Activated naive CD8-positive, alpha-beta T cell treated with anti-CD3 and anti-CD28 coated beads for 36 hours (primary cell): ENCODE results near the gene FABP2. TPM values are rescaled to one million over a fixed set of nuclear protein-coding genes. Genes with fewer than 3 reads are reported as not detected.
A peak's percentile ranks its signal among the peaks of the same experiment; 100 is the strongest.
"Not testable (repeated sequence)": the region's sequence is repeated elsewhere in the genome, so short reads cannot be mapped to it uniquely, and the experiment has no call there.

Experiments used
- DNase-seq: peaks from one replicate; pipeline ENCODE4 v3.0.0; 2021
- H3K27ac Mint-ChIP-seq: one replicate; pipeline ENCODE4 v1.8.0; 2022; ENCODE audit warnings: mild to moderate bottlenecking, moderate library complexity, mixed read lengths
- H3K27me3 Mint-ChIP-seq: one replicate; pipeline ENCODE4 v1.8.0; 2022; ENCODE audit warnings: mild to moderate bottlenecking, mixed read lengths
- H3K36me3 Mint-ChIP-seq: one replicate; pipeline ENCODE4 v1.8.0; 2021; ENCODE audit warnings: mild to moderate bottlenecking, mixed read lengths
- H3K4me1 Mint-ChIP-seq: one replicate; pipeline ENCODE4 v1.8.0; 2021; ENCODE audit warnings: mixed read lengths
- H3K4me3 Mint-ChIP-seq: one replicate; pipeline ENCODE4 v1.8.0; 2022; ENCODE audit warnings: mild to moderate bottlenecking, moderate library complexity, mixed read lengths
- H3K9me3 Mint-ChIP-seq: one replicate; pipeline ENCODE4 v1.8.0; 2022; ENCODE audit warnings: mixed read lengths
- total RNA-seq, 2 experiments: library from RNA; stranded (reverse); gene quantifications; one replicate each; pipeline ENCODE4 v1.2.3, GENCODE V29; 2021

The FABP2 gene
- total RNA-seq, 2 experiments from 2014 or later: not detected

- peak overlapping the region; percentile 98 for H3K27ac Mint-ChIP-seq
- peaks cover 3% of the 10 kb centered on the region for H3K9me3 Mint-ChIP-seq
- H3K27me3 Mint-ChIP-seq: no peaks in the 10 kb centered on the region
- peaks cover 44% of the 10 kb centered on the region for H3K36me3 Mint-ChIP-seq
- H3K4me3 Mint-ChIP-seq: peak overlapping the region; percentile 99
- DNase-seq: no peak
- peaks cover 27% of the 10 kb centered on the region for H3K4me1 Mint-ChIP-seq
These were observed 22.7 kb downstream of the FABP2 start for GRCh38 chr4:119299260-119299671.

DNA sequence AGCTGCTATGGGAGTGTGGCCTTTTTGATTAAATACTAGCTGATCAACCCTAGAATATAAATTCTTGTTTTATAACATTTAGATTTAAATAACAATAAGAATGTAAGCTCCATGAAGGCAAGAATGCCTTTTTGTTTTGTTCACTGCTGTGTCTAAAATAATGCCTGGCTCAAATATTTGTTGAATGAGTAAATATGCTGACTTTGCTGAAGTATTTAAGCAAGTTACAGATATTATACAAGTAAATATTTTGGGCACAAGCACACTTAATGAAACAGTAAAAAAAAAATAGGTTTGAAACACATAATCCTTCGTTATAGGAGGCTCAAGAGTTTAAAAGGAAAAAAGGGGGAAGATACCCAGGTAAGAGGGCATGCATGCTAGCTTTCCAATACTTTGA lies 24.1 kb downstream of the FABP2 start:
- Mint-ChIP-seq H3K4me3 (peak overlapping the region; percentile 99), H3K9me3 (peaks cover 3% of the 10 kb centered on the region), H3K36me3 (peaks cover 42% of the 10 kb centered on the region), H3K27ac (no peak overlapping the region), H3K27me3 (no peaks in the 10 kb centered on the region), H3K4me1 (peaks cover 27% of the 10 kb centered on the region)
- no peak for DNase-seq

GRCh38 chr4:119296356-119296755 lies 25.6 kb downstream of the FABP2 start:
- Mint-ChIP-seq H3K4me1 (peaks cover 19% of the 10 kb centered on the region), H3K4me3 (no peak overlapping the region), H3K36me3 (peaks cover 42% of the 10 kb centered on the region), H3K9me3 (peaks cover 3% of the 10 kb centered on the region), H3K27ac (no peak overlapping the region), H3K27me3 (no peaks in the 10 kb centered on the region)
- no peak for DNase-seq

DNA sequence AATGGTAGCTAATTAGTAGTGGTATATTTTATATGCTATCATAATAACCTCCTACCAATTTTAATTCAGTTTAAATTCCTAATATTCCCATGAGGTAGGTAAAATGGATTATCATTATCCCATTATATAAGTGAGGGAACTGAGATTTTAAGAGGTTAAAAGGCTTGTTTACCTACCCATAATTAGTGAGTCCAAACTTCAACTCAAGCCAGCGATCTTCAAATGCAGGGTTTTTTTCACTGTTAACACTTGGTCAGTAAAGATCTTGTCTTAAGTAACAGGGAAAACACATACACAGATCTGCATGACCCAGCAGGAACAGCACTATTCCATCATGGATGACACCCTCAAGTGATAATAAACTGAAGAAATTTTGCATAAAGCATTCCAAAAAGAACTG lies 31.3 kb downstream of the FABP2 start:
- Mint-ChIP-seq H3K4me3 (no peak overlapping the region), H3K36me3 (peaks cover 2% of the 10 kb centered on the region), H3K27ac (no peak overlapping the region), H3K27me3 (no peaks in the 10 kb centered on the region), H3K9me3 (no peaks in the 10 kb centered on the region), H3K4me1 (peaks cover 1% of the 10 kb centered on the region)
- DNase-seq: no peak

GRCh38 chr4:119289313-119289712 lies 32.6 kb downstream of the FABP2 start:
- Mint-ChIP-seq H3K27me3 (no peaks in the 10 kb centered on the region), H3K4me3 (no peak overlapping the region), H3K36me3 (peaks cover 2% of the 10 kb centered on the region), H3K27ac (no peak overlapping the region), H3K4me1 (peaks cover 4% of the 10 kb centered on the region), H3K9me3 (no peaks in the 10 kb centered on the region)
- no peak for DNase-seq

- H3K27me3 Mint-ChIP-seq: no peaks in the 10 kb centered on the region
- DNase-seq: no peak
- H3K36me3 Mint-ChIP-seq: no peaks in the 10 kb centered on the region
- no peak overlapping the region for H3K27ac Mint-ChIP-seq
- H3K4me3 Mint-ChIP-seq: no peak overlapping the region
- peaks cover 9% of the 10 kb centered on the region for H3K4me1 Mint-ChIP-seq
- no peaks in the 10 kb centered on the region for H3K9me3 Mint-ChIP-seq
These were observed 35.4 kb downstream of the FABP2 start for GRCh38 chr4:119286377-119287002.

DNA sequence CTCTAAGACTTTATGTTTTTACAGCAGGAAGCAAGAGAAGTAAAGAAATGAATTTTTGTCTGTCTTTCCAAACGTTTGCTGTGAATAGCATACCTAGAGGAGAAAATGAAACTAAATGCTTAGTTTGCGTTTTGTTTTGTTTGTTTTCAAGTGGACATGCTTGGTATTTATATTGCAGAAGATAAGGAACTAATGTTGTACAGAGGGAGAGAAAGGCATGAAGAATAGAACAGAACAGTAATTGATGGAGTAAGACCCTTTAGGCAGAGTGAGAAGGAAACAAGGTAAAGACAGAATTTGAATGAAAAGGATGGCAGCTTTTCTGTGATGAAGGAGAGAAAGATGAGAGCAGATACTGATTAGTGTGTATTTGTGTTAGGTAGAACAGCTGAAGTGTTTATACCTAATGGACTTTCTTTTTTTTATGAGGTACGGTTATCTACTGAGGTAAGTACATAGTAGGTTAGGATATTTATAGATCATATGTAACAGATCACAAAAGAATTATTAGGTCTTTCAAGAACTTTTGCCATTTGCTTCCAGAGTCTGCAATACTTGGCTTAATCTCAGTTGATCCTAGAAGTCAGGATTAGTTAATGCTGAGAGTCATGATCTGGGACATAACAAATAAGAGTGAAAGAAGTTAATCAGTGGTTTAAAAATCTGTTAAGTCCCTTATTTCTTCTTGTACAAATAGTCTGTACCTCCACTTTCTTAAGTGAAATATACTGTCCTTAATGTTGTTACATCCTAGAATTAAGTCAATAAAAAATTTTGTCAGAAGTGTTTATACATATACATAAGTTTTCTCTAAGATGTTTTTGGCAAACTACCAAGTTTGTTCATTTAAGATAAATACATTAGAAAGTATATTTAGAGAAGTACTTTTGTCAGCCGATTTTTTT lies 36.8 kb downstream of the FABP2 start:
- Mint-ChIP-seq H3K9me3 (no peaks in the 10 kb centered on the region), H3K4me1 (peaks cover 9% of the 10 kb centered on the region), H3K27me3 (no peaks in the 10 kb centered on the region), H3K4me3 (peak overlapping the region; percentile 53), H3K36me3 (peaks cover 2% of the 10 kb centered on the region), H3K27ac (peak overlapping the region; percentile 0)
- no peak for DNase-seq

- H3K4me1 Mint-ChIP-seq: peaks cover 9% of the 10 kb centered on the region
- H3K36me3 Mint-ChIP-seq: peaks cover 7% of the 10 kb centered on the region
- H3K27ac Mint-ChIP-seq: no peak overlapping the region
- no peaks in the 10 kb centered on the region for H3K27me3 Mint-ChIP-seq
- no peak for DNase-seq
- H3K4me3 Mint-ChIP-seq: no peak overlapping the region
- no peaks in the 10 kb centered on the region for H3K9me3 Mint-ChIP-seq
These were observed 40.5 kb downstream of the FABP2 start for GRCh38 chr4:119281393-119281792.

- DNase-seq, H3K36me3 Mint-ChIP-seq, H3K27ac Mint-ChIP-seq, H3K4me3 Mint-ChIP-seq, H3K4me1 Mint-ChIP-seq, H3K27me3 Mint-ChIP-seq, H3K9me3 Mint-ChIP-seq: not testable (repeated sequence)
These were observed 42.0 kb downstream of the FABP2 start for GRCh38 chr4:119279945-119280344.

DNA sequence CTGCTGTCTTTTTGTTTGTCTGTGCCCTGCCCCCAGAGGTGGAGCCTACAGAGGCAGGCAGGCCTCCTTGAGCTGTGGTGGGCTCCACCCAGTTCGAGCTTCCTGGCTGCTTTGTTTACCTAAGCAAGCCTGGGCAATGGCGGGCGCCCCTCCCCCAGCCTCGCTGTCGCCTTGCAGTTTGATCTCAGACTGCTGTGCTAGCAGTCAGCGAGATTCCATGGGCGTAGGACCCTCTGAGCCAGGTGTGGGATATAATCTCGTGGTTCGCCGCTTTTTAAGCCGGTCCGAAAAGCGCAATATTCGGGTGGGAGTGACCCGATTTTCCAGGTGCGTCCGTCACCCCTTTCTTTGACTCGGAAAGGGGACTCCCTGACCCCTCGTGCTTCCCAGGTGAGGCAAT lies 42.4 kb downstream of the FABP2 start:
- not testable (repeated sequence) for DNase-seq, H3K27me3 Mint-ChIP-seq, H3K36me3 Mint-ChIP-seq, H3K27ac Mint-ChIP-seq, H3K4me1 Mint-ChIP-seq, H3K9me3 Mint-ChIP-seq, H3K4me3 Mint-ChIP-seq

DNA sequence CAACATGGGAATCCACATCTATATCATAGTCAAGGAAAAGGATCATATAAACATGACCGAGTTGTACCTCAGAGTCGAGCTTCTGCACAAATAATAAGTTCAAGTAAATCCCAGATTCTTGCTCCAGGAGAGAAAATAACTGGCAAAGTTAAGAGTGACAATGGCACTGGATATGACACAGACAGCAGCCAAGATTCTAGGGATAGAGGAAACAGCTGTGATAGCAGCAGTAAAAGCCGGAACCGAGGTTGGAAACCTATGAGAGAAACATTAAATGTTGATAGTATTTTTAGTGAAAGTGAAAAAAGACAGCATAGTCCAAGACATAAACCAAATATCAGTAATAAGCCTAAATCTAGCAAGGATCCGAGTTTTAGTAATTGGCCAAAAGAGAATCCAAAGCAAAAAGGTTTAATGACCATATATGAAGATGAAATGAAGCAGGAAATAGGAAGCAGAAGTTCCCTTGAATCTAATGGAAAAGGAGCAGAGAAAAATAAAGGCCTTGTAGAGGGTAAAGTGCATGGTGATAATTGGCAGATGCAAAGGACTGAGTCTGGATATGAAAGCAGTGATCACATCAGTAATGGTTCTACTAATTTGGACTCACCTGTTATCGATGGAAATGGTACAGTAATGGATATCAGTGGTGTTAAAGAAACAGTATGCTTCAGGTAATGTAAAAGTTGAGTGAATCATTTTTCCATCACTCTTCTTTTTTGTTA lies 50.4 kb downstream of the FABP2 start:
- no peak overlapping the region for H3K27ac Mint-ChIP-seq
- no peaks in the 10 kb centered on the region for H3K27me3 Mint-ChIP-seq
- peaks cover 29% of the 10 kb centered on the region for H3K36me3 Mint-ChIP-seq
- H3K4me1 Mint-ChIP-seq: peaks cover 1% of the 10 kb centered on the region
- peaks cover 1% of the 10 kb centered on the region for H3K9me3 Mint-ChIP-seq
- DNase-seq: no peak
- no peak overlapping the region for H3K4me3 Mint-ChIP-seq

DNA sequence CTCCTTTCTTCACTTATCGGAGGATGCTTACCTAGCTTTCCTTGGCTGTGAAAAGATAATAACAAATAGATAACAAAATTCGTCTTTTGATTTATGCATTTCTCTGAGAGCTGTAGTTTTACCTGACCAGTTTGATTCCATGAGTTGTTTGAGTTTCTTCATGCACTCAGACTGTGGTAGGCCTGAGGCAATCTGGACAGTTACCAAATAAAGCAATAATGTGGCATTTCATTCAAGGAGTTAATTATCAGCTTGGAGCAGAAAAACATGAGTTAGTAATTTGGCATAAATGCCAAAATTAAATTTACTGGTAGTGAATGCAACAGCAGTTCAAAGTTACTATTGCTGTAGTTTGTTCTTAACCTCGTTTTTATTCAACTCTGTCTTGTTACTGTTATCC lies 53.5 kb downstream of the FABP2 start:
- Mint-ChIP-seq H3K27ac (no peak overlapping the region), H3K9me3 (peaks cover 7% of the 10 kb centered on the region), H3K27me3 (no peaks in the 10 kb centered on the region), H3K4me3 (no peak overlapping the region), H3K36me3 (peaks cover 41% of the 10 kb centered on the region), H3K4me1 (peaks cover 15% of the 10 kb centered on the region)
- no peak for DNase-seq
